Stimulated activated CD8-positive, alpha-beta memory T cell treated with anti-CD3 and anti-CD28 coated beads, Interleukin-12 subunit alpha, Interleukin-12 subunit beta, amount 100 ng/mL, for 24 hours (primary cell): Measurements from ENCODE around the gene SLC4A3.

ENCODE experiments used
- DNase-seq: peaks from one replicate; pipeline ENCODE4 v3.0.0-alpha.2; 2020; ENCODE audit errors: extremely low read depth

SLC4A3 gene, protein sequence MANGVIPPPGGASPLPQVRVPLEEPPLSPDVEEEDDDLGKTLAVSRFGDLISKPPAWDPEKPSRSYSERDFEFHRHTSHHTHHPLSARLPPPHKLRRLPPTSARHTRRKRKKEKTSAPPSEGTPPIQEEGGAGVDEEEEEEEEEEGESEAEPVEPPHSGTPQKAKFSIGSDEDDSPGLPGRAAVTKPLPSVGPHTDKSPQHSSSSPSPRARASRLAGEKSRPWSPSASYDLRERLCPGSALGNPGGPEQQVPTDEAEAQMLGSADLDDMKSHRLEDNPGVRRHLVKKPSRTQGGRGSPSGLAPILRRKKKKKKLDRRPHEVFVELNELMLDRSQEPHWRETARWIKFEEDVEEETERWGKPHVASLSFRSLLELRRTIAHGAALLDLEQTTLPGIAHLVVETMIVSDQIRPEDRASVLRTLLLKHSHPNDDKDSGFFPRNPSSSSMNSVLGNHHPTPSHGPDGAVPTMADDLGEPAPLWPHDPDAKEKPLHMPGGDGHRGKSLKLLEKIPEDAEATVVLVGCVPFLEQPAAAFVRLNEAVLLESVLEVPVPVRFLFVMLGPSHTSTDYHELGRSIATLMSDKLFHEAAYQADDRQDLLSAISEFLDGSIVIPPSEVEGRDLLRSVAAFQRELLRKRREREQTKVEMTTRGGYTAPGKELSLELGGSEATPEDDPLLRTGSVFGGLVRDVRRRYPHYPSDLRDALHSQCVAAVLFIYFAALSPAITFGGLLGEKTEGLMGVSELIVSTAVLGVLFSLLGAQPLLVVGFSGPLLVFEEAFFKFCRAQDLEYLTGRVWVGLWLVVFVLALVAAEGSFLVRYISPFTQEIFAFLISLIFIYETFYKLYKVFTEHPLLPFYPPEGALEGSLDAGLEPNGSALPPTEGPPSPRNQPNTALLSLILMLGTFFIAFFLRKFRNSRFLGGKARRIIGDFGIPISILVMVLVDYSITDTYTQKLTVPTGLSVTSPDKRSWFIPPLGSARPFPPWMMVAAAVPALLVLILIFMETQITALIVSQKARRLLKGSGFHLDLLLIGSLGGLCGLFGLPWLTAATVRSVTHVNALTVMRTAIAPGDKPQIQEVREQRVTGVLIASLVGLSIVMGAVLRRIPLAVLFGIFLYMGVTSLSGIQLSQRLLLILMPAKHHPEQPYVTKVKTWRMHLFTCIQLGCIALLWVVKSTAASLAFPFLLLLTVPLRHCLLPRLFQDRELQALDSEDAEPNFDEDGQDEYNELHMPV

DNA sequence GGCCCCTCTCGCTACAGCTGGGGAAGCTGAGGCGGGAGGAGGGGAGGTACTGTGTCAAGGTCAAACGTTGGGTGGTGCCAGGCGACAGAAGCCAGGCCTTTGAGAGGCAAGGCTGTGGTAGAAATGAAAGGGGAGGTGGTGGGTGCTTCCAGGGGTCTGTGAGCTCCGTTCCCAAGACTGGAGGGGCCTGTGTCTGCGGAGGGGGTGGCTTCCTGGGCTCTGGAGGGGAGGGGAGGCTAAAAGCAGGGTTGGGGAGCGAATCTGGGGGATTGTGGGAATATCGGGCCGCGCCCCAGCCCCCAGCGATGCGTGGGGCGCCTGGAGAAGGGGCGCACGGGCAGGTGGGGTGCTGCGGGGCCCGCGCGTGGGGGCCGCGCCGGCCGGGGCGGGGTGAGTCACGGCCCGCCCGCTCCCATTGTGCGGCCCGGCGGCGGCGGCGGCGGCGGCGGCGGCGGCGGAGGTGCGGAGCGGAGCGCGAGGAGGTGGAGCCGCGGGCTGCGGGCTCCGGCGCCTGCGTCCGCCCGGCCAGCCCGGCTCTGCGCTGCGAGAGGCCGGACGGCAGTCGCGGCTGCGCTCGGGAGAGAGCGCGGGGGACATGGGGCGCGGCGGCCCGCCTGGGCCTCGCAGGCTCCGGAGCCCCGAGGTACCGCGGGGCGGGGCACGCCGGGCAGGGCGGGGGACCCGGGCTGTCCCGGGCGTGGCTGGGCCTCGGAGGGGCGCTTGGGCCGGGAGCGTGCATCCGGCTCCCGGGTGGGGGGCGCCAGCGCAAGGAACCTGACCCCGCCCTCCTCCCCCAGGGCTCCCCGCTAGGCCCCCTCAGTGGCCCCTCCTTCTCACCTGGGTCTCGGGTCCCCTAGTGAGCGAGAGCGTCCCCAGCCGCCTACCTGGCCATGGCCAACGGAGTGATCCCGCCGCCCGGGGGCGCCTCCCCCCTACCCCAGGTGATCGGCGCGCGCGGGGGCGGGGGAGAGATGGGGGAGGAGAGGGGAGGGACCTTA is at the start of gene SLC4A3:
Gene SLC4A3 (plus strand): TSS at position 528 of the 998 bp plus-strand sequence. CDS start 363 bp downstream, at position 891.
- DNase-seq = no peak

DNA sequence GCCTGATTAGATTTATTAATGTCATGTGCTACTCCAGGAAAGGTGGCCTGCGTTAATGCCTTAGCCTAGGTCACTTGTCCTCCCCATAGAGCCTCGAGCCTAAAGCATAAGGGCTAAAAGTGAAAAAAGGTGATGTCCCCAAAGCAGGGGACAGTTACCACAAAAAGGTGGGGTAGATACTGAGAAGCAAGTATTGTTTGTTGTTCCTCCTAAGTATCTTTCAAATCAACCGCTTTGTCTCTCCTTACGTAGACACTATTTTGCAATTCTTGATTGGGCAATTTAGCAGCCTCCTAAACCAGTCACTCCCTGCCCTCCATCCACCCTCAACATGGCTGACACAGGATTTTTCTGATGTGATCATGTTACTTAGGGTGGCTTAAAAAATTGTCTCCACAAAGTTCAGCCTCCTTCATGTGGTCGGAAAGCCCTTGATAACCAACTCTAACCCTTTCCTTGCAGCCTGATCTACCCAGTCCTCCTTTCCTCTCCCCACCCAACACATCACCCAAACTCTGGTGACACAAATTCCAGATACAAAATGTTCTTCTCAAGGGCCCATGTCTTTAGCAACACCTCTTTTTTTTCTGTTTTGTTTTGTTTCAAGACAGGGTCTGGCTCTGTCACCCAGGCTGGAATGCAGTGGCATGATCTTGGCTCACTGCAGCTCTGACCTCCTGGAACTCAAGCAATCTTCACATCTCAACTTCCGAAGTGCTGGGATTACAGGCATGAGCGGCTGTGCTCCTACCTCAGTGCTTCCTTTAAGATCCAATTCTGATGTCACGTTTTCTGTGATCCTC is 48.4 kb upstream of the SLC4A3 start:
- no peak for DNase-seq

DNA sequence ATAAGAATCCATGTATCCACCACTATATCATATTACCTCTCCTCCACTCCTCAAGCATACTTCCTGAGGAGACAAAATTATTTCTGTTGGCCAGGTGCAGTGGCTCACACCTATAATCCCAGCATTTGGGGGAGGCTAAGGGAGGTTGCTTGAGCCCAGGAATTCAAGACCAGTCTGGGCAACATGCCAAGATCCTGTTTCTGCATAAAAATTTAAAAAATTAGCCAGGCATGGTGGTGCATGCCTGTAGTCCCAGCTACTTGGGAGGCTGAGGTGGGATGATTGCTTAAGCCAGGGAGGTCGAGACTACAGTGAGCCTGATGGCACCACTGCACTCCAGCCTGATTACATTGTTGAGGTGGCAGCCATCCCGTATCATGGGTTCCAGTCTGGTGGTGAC is 46.1 kb upstream of the SLC4A3 start:
- no peak for DNase-seq

DNA sequence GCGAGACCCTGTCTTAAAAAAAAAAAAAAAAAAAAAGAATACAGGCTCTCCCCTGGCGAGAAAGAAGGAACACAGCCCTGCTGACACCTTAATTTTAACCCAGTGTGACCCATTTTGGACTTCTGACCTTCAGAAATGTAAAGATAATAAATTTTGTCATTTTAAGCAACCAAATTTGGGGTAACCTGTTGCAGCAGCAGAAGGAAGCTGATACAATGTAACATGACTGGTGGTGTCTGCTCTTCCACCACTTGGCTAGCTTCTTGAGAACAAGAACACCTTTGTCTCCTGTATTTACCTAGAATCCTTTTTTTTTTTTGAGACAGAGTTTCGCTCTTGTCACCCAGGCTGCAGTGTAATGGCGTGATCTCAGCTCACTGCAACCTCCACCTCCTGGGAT is 36.3 kb upstream of the SLC4A3 start:
- DNase-seq = no peak

DNA sequence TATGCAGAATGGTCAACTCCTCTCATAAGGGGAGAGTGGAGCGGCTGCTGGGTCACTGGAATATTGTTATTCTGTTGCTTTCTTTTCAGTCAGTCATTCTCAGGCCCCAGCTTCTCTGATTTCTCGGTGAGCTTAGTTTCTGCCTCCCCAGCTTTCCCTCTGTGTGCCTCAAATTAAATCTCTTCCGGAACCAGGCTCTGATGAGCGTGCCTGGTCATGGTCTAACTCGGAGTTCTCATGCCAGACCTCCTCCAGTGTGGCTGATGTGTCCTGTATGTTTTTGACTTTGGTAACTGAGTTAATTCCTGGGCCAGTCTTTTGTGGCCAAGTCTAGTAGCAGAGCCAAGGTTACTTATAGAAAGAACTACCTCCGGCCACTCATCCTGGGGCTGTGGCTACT is 34.7 kb upstream of the SLC4A3 start:
- no peak for DNase-seq

DNA sequence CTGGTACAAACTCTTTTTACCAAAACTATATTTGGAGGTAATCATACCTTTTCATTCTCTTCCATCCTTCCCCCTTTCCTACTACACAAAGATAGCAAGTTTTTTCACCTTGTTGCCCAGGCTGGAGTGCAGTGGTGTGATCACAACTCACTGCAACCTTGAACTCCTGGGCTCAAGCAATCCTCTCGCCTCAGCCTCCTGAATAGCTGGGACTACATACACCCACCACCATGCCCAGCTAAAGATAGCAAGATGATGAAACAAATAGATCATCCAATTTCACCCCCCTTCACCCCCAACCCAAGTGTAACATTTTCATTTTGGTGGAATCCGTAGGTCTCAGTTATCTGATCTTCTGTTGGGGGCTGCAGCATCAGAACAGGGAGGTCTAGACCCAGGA is 34.3 kb upstream of the SLC4A3 start:
- DNase-seq = no peak

DNA sequence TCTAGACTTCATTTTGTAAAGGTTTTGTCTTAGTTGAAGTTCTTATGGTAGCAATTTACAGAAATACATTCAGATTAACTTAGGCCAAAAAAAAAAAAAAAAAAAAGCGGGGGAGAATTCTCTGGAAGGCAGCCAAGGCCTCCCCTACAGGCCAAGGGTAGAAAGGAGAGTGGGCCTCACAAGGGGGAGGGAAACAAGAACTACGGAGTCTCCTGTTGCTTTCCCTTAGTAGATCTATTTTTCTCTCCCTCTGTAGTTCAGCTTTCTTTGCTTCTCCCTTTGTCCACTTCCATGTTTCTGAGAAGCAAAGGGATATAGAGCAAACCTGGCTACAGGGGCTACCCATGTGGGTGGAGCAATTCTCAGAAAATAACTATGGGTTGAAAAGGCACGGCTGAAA is 32.2 kb upstream of the SLC4A3 start:
- DNase-seq = no peak

DNA sequence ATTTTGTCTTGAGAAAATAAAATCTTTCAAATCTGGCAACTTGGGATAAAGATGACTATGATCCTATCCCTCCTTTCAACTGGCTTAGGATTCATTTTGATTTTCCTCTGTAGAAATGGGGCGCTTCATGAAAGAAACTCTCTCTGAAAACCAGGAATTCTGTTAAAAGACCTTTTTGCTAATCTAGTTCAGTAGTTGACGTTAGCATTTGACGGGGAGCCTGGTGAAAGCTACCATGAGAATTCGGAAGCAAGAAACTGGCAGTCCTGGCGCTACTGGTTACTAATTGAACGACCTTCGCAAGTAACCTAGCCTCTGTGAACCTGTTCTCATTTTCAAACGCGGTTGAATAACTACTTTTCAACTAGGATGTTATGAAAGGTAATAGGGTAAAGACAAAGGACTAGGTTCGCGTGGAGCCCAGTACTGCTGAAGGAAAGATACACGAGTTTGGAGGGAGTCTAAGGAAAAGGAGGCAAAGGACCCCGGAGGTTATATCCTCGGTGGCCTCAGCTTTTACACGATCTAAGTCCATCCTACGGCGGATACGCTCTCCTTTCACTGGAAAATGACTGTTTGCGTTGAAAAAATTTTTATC is 30.4 kb upstream of the SLC4A3 start:
- DNase-seq = no peak

DNA sequence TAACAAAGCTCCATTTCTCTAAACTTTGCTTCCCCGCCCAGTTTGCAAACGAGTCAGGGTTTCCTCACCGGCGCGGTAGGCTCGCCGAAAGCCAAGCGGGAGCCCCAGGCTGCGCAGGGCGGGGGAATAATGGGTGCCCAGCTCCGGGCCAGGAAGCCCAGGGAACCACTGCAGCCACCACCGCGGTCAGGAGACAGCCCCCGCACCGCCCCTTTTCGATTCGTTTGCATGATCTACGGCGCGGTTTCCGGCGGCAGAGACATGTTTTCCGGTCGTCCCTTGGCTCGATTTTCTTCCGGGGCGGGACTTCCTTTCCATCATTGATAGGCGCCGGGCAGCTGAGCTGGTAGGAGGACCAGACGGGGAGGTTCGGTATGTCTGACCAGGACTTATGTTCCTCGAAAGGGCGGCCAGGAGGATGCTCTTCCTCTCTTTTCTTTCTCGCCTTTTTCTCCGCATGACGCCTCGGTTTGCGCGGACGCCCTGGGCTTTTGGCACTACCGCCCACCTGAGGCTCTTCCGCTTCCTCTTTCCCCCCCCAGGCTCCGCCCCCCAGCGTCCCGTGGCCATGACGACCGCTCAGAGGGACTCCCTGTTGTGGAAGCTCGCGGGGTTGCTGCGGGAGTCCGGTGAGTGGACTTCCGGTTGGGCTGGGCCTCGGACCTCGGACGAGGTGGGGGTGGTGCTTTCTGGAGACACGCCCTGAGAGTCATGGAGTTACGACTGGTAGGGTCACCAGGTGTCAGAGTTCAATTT is 29.7 kb upstream of the SLC4A3 start, which contains the start of gene STK11IP:
Gene STK11IP (plus strand): TSS at position 306 of the 756 bp plus-strand sequence. CDS start 263 bp downstream, at position 569.
- peak; percentile 86 for DNase-seq

DNA sequence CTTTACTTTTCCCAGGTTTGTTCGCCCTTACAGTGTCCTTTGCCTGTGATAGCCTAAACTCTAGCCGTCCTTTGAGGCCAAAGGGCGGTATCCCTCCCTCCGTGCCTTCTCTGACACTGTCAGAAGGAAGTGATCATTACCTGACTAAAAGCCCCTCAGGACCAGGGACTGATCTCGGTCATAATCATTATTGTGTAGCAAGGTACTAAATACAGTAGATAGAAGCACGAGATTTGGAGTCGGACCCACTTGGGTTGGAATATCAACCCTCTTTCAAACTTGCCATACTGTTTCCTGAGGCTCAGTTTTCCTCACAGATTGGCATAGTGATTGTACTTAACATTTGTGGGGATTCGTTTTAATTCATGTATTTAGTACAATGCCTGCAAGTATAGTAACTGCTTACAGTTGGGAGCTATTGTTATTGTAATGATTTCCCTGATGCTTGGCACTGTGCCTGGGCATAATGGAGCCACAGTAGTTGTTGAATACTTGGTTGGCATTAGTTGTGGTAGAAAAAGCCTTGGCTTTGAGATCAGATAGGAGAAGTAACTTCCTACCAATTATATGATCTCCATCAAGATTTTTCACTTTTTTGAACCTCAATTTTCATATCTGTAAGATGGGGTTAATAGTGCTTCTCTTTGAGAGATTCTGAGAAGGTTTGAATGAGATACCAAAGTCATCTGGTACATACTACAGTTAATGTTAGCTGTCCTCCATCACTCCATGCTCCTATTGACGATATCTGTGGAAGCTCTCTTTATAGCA is 28.9 kb upstream of the SLC4A3 start:
- DNase-seq = no peak

DNA sequence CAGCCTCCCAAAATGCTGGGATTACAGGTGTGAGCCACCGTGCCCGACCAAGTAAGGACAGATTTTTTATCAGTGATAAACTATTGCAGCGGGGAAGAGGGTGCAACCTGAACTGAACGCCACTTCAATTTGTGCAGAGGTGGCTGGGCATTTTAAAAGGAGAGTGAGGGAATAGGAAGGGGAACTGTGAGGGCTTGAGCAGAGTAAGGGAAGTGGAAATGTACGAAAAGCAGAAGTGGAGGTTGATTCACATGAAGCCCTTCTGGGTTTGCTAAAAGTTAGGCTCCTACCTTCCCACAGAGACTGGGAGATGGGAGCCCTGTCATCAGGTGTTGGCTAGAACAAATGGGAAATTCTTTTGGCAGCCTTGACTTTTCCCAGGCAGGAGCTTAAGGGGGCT is 23.7 kb upstream of the SLC4A3 start:
- DNase-seq = no peak

DNA sequence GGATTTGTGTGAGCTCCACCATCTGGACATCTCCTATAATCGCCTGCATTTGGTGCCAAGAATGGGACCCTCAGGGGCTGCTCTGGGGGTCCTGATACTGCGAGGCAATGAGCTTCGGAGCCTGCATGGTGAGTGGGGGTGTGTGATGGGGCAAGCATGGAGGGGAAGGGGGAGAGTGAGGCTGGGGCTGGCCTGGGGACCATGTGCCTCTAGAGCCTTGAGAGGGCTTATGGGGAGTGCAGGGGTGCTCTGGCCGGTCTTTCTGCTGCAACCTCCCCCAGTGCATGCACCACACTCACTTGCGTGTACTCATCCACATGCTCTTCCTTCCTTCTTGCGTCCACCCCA is 21.8 kb upstream of the SLC4A3 start:
- no peak for DNase-seq

DNA sequence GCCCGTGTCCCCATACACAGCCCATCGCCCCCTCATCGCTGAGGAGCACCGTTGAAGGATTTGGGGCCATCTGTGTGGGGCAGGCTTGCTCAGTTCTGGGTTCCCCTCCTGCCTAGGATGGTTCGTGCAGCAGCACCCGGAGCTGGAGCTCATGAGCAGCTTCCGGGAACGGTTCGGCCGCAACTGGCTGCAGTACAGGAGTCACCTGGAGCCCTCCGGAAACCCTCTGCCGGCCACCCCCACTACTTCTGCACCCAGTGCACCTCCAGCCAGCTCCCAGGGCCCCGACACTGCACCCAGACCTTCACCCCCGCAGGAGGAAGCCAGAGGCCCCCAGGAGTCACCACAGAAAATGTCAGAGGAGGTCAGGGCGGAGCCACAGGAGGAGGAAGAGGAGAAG is 19.5 kb upstream of the SLC4A3 start:
- DNase-seq = no peak

DNA sequence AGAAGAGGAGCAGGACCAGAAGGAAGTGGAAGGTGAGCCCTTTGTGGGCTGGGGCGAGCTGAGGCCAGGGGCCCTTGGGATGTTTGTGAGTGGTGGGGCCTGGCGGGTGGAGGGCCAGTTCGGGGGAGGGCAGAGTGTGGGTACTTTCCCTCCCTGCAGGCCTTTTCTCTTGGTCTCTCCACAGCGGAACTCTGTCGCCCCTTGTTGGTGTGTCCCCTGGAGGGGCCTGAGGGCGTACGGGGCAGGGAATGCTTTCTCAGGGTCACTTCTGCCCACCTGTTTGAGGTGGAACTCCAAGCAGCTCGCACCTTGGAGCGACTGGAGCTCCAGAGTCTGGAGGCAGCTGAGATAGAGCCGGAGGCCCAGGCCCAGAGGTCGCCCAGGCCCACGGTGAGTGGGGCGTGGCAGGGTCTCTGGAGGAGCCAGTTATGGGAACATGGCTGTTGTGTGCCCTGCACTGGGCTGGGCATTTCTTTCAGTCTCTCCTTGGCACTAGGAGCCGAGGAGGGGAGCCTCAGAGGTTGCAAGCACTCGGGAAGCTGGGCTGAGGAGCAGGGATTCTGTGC is 18.9 kb upstream of the SLC4A3 start:
- no peak for DNase-seq

DNA sequence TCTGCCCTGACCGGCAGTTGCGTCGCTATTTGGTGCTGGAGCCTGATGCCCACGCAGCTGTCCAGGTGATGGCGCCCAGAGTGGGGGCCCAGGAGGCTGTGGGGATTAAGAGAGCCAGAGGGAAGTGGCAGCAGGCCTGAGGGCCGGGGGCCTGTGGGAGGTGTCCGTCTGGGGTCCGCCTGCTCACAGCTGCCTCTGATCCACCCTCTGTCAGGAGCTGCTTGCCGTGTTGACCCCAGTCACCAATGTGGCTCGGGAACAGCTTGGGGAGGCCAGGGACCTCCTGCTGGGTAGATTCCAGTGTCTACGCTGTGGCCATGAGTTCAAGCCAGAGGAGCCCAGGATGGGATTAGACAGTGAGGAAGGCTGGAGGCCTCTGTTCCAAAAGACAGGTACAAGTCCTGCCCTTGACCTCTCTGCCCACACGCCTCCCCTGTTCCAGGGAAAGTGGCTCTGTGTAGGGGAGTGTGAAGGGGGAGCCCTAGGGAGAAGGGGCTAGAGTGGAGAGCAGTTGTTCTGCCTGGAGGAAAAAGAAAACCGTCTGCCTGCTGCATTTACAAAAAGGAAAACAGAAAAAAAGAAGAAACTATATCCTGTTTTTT is 18.2 kb upstream of the SLC4A3 start:
- DNase-seq = no peak

DNA sequence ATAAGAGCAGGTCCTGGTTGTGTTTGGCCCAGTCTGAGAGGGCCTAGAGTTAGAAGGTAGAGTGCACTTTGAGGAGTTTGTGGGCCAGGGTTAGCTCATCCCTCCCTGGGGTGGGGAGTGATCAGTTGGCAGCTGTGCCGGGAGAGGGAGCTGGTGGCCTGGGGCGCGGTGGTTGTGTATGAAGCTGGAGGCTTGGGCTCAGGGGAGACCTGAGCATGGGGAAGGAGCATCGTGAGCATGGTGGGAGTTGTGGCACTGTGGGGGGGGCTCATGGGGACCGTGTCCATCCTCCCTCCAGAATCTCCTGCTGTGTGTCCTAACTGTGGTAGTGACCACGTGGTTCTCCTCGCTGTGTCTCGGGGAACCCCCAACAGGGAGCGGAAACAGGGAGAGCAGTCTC is 16.1 kb upstream of the SLC4A3 start:
- DNase-seq = no peak

DNA sequence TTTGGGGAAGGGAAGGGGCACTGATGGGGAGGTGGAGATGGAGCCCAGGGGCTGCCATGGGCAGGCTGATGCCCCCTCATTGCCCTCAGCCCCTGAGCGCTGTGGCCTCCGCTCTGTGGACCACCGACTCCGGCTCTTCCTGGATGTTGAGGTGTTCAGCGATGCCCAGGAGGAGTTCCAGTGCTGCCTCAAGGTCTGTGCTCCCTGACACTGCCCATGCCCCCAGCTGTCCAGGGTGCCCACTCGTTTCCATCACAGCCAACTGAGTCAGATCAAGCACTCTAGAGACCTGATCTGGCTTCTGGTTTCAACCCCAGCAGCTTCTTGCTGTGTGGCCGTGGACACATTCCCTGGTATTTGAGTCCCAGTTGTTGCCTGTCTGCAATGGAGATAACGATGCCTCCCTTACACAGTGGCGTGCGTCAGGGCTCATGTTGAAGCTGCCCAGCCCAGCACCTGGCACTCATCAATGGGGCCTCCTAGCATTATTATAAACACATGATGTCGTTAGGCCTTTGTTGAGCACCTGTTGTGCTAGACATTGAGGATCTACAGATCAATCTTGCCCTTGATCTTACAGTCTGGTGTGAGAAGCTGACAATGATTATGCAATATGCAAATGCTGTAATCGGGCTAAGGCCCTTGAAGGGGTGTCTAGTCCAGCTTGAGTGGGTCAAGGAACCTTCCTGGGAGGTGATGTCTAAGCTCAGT is 15.4 kb upstream of the SLC4A3 start:
- DNase-seq = no peak
